GM12801 (cell line): ENCODE data around the gene ARL3.

Source experiments
- TF ChIP-seq, protein P1 (sequence below): IDR thresholded peaks from one replicate; pipeline ENCODE4 v1.5.1; 2011; ENCODE audit warnings: control low read depth; ENCODE audit not compliant: insufficient read length; ENCODE audit errors: extremely low read depth

Gene ARL3

DNA sequence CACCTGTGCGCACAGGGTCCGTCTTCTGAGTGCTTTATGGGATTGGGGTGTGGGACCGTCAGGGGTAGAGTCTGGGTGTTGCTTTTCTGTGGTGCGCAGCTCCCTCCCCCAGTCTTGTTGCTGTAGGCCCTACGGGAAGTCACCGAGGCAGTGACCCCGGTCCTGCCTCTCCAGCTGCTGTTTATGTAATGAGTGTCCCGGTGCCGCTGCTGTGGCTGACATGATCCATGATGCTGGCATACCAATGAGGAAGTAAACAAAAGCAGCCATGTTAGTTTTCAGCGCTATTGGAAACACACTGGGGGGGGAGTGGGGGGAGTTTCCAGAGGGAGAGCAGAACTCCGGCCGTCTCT lies 68.8 kb downstream of the ARL3 start:
- TF ChIP-seq, protein P1, sequence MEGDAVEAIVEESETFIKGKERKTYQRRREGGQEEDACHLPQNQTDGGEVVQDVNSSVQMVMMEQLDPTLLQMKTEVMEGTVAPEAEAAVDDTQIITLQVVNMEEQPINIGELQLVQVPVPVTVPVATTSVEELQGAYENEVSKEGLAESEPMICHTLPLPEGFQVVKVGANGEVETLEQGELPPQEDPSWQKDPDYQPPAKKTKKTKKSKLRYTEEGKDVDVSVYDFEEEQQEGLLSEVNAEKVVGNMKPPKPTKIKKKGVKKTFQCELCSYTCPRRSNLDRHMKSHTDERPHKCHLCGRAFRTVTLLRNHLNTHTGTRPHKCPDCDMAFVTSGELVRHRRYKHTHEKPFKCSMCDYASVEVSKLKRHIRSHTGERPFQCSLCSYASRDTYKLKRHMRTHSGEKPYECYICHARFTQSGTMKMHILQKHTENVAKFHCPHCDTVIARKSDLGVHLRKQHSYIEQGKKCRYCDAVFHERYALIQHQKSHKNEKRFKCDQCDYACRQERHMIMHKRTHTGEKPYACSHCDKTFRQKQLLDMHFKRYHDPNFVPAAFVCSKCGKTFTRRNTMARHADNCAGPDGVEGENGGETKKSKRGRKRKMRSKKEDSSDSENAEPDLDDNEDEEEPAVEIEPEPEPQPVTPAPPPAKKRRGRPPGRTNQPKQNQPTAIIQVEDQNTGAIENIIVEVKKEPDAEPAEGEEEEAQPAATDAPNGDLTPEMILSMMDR, result no peak

DNA sequence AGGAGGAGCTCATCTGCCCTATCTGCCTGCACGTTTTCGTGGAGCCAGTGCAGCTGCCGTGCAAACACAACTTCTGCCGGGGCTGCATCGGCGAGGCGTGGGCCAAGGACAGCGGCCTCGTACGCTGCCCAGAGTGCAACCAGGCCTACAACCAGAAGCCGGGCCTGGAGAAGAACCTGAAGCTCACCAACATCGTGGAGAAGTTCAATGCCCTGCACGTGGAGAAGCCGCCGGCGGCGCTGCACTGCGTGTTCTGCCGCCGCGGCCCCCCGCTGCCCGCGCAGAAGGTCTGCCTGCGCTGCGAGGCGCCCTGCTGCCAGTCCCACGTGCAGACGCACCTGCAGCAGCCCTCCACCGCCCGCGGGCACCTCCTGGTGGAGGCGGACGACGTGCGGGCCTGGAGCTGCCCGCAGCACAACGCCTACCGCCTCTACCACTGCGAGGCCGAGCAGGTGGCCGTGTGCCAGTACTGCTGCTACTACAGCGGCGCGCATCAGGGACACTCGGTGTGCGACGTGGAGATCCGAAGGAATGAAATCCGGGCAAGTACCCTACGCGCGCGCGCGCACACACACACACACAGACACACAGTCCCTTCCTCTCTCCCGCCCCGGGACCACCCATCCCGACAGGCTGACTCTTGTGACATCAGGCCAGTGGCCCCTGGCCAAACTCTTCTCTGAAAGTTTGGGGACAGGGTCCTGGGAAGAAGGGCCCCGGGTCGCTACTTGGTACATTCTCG lies 69.4 kb downstream of the ARL3 start:
- TF ChIP-seq, protein P1, result no peak

DNA sequence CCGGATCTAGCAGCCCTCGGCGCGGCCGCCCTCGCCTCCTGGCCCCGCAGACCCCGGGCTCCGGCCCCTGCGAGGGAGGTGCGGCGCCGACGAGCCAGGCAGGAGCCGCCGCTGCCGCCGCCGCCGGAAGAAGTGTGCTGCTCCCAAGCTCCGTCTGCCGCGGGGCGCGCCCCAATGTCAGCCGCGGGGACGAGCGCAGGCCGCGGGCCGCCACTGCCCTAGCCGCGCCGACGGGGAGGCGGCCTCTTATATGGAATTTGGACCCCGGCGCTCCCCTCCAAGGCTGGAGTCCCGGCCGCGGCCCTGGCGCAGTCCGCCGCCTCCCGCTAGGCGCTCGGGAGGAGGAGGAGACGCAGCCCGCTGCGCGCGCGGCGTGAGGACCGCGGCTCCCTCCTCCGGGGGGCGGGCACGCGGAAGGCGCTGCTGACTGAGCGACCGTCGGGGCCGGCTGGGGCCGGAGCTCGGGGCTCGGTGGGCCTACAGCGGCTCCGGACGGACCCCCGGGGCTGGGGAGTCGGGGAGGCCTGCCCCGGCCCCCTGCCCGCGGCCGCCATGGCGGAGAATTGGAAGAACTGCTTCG lies 70.0 kb downstream of the ARL3 start, which contains the start of gene TRIM8:
Gene TRIM8, plus strand, starts transcription at position 414 of the 580 bp plus-strand sequence. Its CDS starts 139 bp downstream, at position 553.
- TF ChIP-seq, protein P1, result no peak

DNA sequence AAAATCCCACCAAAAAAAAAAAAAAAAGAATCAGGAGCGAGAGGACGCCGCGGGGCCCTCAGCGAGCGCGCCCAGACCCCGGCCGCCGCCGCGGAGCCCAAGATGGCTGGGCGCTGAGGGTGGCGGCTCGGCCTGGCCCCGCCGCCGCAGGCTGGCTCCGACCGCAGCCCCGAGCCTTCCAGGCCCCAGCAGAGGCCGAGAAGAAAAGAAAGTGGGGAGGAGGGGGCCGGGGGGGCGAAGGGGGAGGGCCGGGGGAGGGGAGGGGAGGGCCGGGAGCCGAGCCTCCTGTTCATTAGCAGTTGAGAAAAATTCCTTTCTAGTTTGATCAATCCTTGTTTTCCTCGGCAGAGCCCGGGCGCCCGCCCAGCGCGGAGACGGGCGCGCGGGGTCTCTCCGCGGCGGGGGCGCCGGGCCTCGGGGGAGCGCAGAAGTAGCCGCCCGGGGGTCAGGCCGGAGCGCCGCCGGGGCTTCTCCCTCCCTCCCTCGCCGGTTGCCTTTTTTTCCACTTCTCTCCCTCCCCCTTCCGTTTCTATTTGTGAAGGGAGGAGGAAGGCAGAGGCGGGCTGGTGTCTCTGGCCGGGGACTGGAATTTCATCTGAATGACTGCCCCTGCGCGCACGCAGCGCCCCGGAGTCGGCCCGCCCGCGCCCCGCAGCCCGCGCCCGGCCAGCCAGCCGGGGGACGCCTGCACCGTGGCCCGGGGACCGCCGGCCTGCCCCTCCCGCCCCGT lies 70.7 kb downstream of the ARL3 start:
- TF ChIP-seq, protein P1, result no peak

DNA sequence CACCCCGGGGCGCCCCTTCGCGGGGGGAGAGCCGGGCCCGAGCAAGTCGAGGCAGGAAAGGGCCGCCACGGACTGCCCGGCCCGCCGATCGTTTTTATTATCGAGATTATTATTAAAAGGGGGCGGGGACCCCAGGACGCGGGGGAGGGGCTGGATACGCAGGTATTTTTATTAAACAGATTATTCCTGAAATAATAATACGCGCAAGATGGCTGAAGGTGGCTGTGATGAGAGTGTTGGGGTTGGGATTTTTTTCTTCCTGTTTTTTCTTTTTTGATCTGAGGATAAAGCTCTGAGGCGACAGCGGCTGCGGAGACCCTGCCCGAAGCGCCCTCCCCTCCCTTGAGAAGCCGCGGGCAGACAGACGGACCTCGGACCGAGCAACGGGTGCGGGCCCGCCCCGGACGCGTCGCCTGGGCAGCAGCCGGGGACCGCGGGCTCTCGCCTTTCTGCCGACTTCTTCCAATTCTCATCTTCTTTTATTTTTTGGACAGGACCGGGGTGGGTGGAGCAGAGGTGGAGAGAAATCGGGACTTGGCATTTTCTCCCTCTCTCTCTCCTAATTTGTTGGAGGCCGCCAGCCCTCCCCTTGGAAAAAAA lies 71.4 kb downstream of the ARL3 start:
- TF ChIP-seq, protein P1, result no peak

DNA sequence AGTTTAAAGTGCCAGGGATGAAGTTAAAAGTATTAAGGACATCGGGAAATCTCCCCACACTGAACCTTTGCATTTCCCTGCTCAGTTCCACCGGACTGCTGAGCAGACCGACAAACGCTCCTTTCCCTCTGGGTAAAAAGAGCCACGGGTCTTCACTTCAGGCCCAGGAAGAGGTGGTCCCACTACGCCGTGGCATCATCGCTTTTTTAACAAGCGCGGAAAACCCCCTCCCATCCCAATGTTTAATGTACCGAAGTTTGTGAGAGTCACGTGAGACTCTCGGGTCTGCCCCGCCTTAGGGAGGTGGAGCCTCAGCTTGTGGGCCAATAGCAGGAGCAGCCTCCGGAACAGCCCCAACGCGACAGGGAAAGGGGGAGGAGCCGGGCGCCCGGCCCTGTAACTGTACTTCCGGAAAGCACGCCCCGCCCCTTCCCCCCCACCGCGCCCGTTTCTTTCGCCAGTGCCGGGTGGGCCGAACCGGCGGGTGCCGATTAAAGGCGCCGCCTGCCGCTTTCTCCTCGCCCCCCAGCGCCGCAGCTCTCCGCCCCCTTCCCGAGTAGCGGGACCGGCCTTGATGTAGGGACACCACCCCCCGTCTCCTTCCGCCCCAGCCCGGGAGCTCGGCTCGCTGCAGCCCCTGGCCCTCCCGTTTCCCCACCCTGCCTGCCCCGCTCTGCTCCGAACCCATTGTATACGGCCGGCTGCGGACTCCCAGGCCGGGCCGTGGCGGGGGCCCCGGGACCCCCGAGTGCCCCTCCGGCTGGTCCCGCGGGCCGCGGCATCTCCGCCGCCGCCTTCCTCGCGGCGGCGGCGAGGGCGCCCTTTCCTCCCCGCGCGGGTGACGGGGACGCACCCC lies 72.1 kb downstream of the ARL3 start:
- TF ChIP-seq, protein P1, result no peak
